DOHH2 (cell line): ENCODE results near the gene RHCG.

ENCODE experiments used
- CTCF ChIP-seq: fragments of 200-600 bp; sonication (generic); IDR thresholded peaks from one replicate; pipeline ENCODE4 v1.5.1; 2014; ENCODE audit warnings: antibody characterized with exemption, mild to moderate bottlenecking, low read depth, low read length; ENCODE audit not compliant: poor library complexity, severe bottlenecking
- EZH2phosphoT487 ChIP-seq: fragments of 200-600 bp; sonication (generic); IDR thresholded peaks from 2 replicates; pipeline ENCODE4 v1.6.1; 2017; ENCODE audit warnings: borderline replicate concordance, mild to moderate bottlenecking, antibody characterized with exemption, low read length, moderate library complexity, mixed read lengths

GRCh38 chr15:89475661-89476060 is 20.7 kb downstream of the RHCG start:
- TF ChIP-seq CTCF (no peak), EZH2phosphoT487 (no peak)
